Medulla oblongata (tissue), 1 donor: ENCODE measurements around the gene ASTL.

Source experiments
- DNase-seq: peaks from one replicate; pipeline ENCODE4 v3.0.0-alpha.2; 2015; ENCODE audit errors: extremely low spot score

The ASTL gene

GRCh38 chr2:96112501-96113366 lies 25.6 kb downstream of the ASTL start:
- no peak for DNase-seq

GRCh38 chr2:96111823-96112500 lies 26.3 kb downstream of the ASTL start:
- DNase-seq, result no peak

- no peak for DNase-seq
Observed at GRCh38 chr2:96111257-96111640, 27.1 kb downstream of the ASTL start.

GRCh38 chr2:96110621-96111256 lies 27.6 kb downstream of the ASTL start:
- no peak for DNase-seq

- DNase-seq, result no peak
Observed at GRCh38 chr2:96109931-96110511, 28.3 kb downstream of the ASTL start.

- no peak for DNase-seq
Observed at GRCh38 chr2:96109361-96109680, 29.0 kb downstream of the ASTL start.

GRCh38 chr2:96108541-96109360 lies 29.6 kb downstream of the ASTL start:
- no peak for DNase-seq

GRCh38 chr2:96108151-96108540 lies 30.2 kb downstream of the ASTL start:
- no peak for DNase-seq

- DNase-seq, result no peak
Observed at GRCh38 chr2:96107708-96108065, 30.6 kb downstream of the ASTL start.

GRCh38 chr2:96106991-96107707 lies 31.2 kb downstream of the ASTL start:
- no peak for DNase-seq

- DNase-seq, result no peak
Observed at GRCh38 chr2:96105994-96106715, 32.1 kb downstream of the ASTL start.

- no peak for DNase-seq
Observed at GRCh38 chr2:96105152-96105915, 33.0 kb downstream of the ASTL start.

GRCh38 chr2:96104487-96104861 lies 33.8 kb downstream of the ASTL start:
- DNase-seq, result no peak

GRCh38 chr2:96103761-96104486 lies 34.4 kb downstream of the ASTL start:
- no peak for DNase-seq

GRCh38 chr2:96103187-96103601 lies 35.1 kb downstream of the ASTL start:
- no peak for DNase-seq

GRCh38 chr2:96102596-96103186 lies 35.6 kb downstream of the ASTL start:
- no peak for DNase-seq

- DNase-seq, result no peak
Observed at GRCh38 chr2:96100893-96101304, 37.4 kb downstream of the ASTL start.
